ENCODE measurements around the gene EFNB3.

- TF ChIP-seq CTCF (IDR thresholded peaks at IDR 0.05) (no peak), POLR2A (IDR thresholded peaks at IDR 0.05) (no peak)
These were observed 22.9 kb downstream of the EFNB3 start for GRCh38 chr17:7727886-7728285.
